HG02571 (cell line): Measurements from ENCODE around the gene MUSTN1.

Experiments
- ATAC-seq: cut with Tn5 transposase; IDR thresholded peaks from one replicate; pipeline ENCODE4 v1.9.1; 2021; ENCODE audit warnings: mild to moderate bottlenecking, moderate library complexity; ENCODE audit not compliant: unreplicated experiment

The MUSTN1 gene

GRCh38 chr3:52809662-52810377 lies 25.0 kb downstream of the MUSTN1 start:
- ATAC-seq, result no peak

GRCh38 chr3:52809149-52809548 lies 25.7 kb downstream of the MUSTN1 start:
- ATAC-seq, result no peak

GRCh38 chr3:52805270-52806039 lies 29.4 kb downstream of the MUSTN1 start:
- ATAC-seq, result no peak

GRCh38 chr3:52801839-52802238 lies 33.0 kb downstream of the MUSTN1 start:
- no peak for ATAC-seq

- no peak for ATAC-seq
Observed at GRCh38 chr3:52800079-52800478, 34.7 kb downstream of the MUSTN1 start.

DNA sequence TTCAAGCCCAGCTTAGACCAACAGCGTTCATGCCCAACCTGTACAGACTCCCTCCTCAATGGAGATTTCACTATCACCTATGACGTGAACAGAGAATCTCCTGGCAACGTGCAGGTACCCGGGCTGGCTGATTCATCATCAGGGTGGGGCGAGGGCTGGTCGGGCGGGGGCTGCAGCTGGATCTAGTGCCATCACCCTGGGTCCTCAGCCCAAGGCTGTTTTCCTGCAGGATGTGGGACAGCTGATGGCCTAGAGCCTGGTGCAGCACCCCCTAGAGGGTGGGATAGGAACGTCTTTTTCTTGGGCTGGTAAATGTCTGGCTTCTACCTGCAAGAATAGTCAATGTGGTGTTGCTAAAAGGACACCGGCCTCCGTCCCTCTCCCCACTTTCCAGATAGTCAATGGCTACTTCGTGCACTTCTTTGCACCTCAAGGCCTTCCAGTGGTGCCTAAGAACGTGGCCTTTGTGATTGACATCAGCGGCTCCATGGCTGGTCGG lies 35.8 kb downstream of the MUSTN1 start:
- ATAC-seq, result no peak

DNA sequence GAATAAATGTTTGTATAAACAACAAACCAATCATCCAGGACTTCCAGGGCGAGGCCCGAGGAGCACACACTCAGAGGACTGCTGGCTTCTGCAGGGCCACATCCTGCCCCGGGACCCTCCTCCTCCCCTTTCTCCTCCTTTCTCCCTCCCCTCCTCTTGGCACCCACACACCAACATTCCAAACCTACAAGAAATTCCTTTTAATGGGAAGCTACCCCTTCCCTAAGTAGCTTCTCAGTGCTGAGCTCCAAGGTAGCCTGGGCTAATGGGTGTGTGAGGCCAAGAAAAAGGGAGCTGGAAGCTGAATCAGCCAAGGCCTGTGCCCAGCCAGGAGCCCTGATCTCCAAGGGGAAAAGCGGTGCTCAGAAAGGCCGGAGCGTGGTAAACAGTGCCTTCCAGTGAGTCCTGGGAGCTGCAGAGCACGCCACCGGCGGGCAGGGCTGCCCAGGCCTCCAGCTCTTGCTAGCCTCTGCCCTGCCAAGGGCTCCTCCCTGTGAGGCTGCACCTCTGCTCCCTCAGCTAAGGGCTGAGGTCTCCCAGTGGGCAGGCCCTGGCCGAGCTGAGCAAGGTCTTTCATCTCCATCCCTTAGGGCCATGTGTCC lies 36.3 kb downstream of the MUSTN1 start:
- no peak for ATAC-seq

GRCh38 chr3:52796411-52796810 lies 38.4 kb downstream of the MUSTN1 start:
- no peak for ATAC-seq

DNA sequence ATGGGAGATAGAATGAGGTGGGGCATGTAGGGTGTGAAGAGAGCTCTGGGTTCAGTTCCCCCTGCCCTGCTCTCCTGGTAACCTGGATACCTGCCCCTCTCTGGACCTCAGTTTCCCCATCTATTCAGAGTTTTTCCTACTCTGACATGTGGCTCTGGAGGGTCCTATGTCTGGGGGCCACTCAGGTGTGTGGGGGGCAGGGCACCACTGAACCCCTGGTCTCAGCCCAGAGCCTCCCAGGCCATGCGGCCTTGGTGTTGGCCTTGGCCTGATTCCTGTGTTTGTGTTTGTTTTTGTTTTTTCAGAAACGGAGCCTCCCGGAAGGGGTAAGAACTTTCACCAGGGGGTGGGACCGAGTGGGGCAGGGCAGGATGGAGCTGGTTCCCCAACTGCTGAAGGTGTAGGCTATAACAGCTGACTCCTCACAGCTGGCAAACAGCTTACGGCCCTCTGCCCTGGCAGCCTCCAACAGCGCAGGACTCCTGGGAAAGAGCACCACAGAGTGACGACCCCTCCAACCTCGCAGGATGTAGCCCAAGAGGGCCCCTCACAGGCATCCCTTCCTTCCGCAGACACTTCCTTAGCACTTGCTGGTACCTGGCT lies 39.4 kb downstream of the MUSTN1 start:
- no peak for ATAC-seq

DNA sequence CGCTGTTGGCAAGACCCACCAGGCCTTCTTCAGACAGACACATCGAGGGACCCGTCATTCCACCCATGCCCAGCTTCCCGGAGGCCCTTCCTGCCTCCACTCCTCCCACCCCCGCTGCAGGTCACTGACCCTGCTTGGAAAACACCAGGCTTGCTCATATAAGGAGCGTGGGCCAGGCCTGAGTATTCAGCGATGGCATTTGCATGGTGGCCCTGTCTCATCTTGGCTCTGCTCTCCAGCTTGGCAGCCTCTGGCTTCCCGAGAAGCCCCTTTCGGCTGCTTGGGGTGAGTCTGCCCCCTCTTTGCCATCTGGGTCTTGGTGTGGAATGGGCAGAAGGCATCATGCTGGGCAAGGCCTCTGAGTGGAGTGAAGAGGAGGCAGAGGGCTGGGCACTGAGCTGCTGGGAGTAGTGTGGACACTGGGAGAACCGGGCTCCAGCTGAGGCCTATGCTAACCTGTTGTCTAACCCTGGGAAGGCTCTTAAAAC lies 40.2 kb downstream of the MUSTN1 start, which contains the start of gene ITIH3:
TSS of gene ITIH3 (plus strand) at position 185 of the 488 bp plus-strand sequence. CDS start at position 193, 8 bp downstream.
- no peak for ATAC-seq

- ATAC-seq, result no peak
Observed at GRCh38 chr3:52793702-52794611, 40.9 kb downstream of the MUSTN1 start.

DNA sequence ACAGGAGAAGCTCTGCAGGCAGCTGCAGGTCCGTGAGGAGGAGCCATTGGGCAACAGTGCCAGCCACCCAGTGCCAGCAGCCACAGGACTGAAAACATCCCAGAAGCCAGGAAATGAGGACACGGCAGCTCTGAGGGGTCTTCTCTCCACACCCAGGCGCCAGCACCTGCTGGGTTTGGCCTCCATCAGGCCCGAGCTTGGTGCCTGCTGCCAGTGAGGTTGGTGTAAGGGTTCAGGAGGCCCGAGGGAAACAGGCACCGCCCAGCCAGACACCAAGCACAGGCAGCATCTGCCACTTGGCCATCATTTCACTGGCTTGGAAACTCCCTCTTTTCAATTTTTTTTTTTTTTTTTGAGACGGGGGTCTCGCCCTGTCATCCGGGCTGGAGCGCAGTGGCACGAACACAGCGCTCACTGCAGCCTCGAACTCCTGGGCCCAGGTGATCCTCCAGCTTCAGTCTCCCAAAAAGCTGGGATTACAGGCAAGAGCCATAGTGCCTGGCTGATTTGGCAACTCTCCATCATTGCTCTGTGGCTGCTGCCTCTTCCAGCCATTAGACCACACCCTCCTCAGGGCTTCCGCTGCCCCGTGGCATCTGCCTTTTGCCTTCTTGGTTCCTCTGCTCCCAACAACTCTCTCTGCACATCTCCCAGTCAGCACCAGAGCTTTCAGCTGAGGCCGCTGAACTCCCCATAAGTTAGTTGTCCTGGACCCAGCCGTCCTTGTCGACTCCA lies 41.7 kb downstream of the MUSTN1 start:
- no peak for ATAC-seq

GRCh38 chr3:52792413-52792812 lies 42.4 kb downstream of the MUSTN1 start:
- ATAC-seq, result no peak

GRCh38 chr3:52791928-52792327 lies 42.9 kb downstream of the MUSTN1 start:
- no peak for ATAC-seq

GRCh38 chr3:52791366-52791765 lies 43.5 kb downstream of the MUSTN1 start:
- no peak for ATAC-seq

DNA sequence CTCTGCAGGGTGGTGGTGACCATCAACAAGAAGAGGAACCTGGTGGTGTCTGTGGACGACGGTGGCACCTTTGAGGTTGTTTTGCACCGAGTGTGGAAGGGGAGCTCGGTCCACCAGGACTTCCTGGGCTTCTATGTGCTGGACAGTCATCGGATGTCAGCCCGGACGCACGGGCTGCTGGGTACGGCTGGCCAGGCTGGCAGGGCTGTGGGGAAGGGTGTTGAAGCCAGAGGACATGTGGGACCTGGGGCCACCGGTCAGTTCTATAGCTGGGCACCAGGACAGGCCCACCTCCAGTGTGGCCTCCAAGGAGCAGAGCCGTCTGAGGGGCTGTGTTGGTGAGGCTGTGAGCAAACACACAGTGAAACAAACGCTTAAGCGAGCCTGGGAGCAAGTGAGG lies 44.1 kb downstream of the MUSTN1 start:
- no peak for ATAC-seq

DNA sequence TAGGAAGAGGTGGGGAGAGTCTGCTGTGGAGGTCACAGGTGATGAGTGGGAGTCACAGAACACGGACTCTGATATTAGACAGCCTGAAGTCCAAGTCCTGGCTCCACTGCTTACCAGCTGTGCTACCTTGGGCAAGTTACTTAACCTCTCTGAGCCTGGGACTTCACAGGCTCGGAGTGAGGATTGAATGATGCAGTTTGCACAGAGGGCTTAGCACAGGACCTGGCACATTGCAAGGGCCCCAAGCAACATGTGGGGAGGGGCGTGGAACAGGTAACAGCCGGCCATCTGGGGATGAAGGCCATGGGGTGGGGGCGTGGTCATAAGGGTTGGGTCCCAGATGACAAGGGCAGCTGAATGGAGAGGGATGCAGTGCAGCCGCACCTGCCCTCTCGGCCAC lies 44.5 kb downstream of the MUSTN1 start:
- ATAC-seq, result no peak

- ATAC-seq, result no peak
Observed at GRCh38 chr3:52789746-52790040, 45.1 kb downstream of the MUSTN1 start.

- ATAC-seq, result no peak
Observed at GRCh38 chr3:52788890-52789745, 45.7 kb downstream of the MUSTN1 start.
